HEK293 (cell line): ENCODE measurements around the gene CA6.

Experiments used
- FEZF1 ChIP-seq: fragments of 450-650 bp; formaldehyde crosslinking; IDR thresholded peaks from 2 replicates; pipeline ENCODE4 v1.5.1; 2016; ENCODE audit warnings: missing biosample characterization, missing genetic modification characterization
- MEIS1 ChIP-seq: sonication (generic); formaldehyde crosslinking; IDR thresholded peaks from 2 replicates; pipeline ENCODE4 v1.8.1; 2022; ENCODE audit warnings: missing genetic modification reagents, mild to moderate bottlenecking, borderline replicate concordance
- RBAK ChIP-seq: fragments of 450-650 bp; formaldehyde crosslinking; IDR thresholded peaks from 2 replicates; pipeline ENCODE4 v1.5.1; 2016; ENCODE audit warnings: missing biosample characterization, missing genetic modification characterization
- SP2 ChIP-seq: fragments of 450-650 bp; formaldehyde crosslinking; IDR thresholded peaks from 2 replicates; pipeline ENCODE4 v1.5.1; 2016; ENCODE audit warnings: missing biosample characterization, missing genetic modification characterization
- ZBTB1 ChIP-seq: fragments of 450-650 bp; formaldehyde crosslinking; IDR thresholded peaks from 2 replicates; pipeline ENCODE4 v1.5.1; 2016; ENCODE audit warnings: missing biosample characterization, missing genetic modification characterization
- ZBTB7A ChIP-seq: fragments of 450-650 bp; formaldehyde crosslinking; IDR thresholded peaks from 2 replicates; pipeline ENCODE4 v1.5.1; 2016; ENCODE audit warnings: low read depth, missing biosample characterization, missing genetic modification characterization
- ZEB2 ChIP-seq: fragments of 450-650 bp; formaldehyde crosslinking; IDR thresholded peaks from 2 replicates; pipeline ENCODE4 v1.5.1; 2016; ENCODE audit warnings: missing biosample characterization, missing genetic modification characterization
- ZNF175 ChIP-seq: fragments of 450-650 bp; formaldehyde crosslinking; IDR thresholded peaks from 2 replicates; pipeline ENCODE4 v1.5.1; 2016; ENCODE audit warnings: missing biosample characterization, missing genetic modification characterization
- ZNF202 ChIP-seq: fragments of 450-650 bp; formaldehyde crosslinking; IDR thresholded peaks from 2 replicates; pipeline ENCODE4 v1.5.1; 2016; ENCODE audit warnings: missing biosample characterization, missing genetic modification characterization, borderline replicate concordance
- ZNF341 ChIP-seq: fragments of 450-650 bp; formaldehyde crosslinking; IDR thresholded peaks from 2 replicates; pipeline ENCODE4; 2016; ENCODE audit warnings: low read depth, missing biosample characterization, missing genetic modification characterization
- TF ChIP-seq, protein P1 (sequence below): fragments of 450-650 bp; formaldehyde crosslinking; IDR thresholded peaks from 2 replicates; pipeline ENCODE4 v1.5.1; 2016; ENCODE audit warnings: missing biosample characterization, missing genetic modification characterization

DNA sequence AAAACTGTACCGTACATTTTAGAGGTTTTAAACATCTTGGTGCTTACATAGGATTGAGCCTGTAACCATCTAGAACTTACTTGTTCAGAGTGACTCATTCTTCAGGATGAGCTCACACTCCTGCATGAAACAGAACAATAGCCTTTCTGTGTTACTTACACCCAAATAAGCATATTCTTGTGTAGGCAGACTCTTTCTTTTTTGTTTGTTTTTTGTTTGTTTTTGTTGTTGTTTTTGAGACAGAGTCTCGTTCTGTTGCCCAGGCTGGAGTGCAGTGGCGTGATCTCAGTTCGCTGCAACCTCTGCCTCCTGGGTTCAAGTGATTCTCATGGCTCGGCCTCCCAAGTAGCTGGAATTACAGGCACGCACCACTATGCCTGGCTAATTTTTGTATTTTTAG, 3.8 kb upstream of the CA6 start:
- no peak for TF ChIP-seq ZBTB1 (tag by site-specific recombination)
- TF ChIP-seq ZNF175 (tag by site-specific recombination): no peak
- no peak for TF ChIP-seq RBAK (tag by site-specific recombination)
- TF ChIP-seq, protein P1, sequence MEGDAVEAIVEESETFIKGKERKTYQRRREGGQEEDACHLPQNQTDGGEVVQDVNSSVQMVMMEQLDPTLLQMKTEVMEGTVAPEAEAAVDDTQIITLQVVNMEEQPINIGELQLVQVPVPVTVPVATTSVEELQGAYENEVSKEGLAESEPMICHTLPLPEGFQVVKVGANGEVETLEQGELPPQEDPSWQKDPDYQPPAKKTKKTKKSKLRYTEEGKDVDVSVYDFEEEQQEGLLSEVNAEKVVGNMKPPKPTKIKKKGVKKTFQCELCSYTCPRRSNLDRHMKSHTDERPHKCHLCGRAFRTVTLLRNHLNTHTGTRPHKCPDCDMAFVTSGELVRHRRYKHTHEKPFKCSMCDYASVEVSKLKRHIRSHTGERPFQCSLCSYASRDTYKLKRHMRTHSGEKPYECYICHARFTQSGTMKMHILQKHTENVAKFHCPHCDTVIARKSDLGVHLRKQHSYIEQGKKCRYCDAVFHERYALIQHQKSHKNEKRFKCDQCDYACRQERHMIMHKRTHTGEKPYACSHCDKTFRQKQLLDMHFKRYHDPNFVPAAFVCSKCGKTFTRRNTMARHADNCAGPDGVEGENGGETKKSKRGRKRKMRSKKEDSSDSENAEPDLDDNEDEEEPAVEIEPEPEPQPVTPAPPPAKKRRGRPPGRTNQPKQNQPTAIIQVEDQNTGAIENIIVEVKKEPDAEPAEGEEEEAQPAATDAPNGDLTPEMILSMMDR: no peak
- TF ChIP-seq ZEB2: no peak
- no peak for TF ChIP-seq MEIS1 (CRISPR knock-in tag)
- TF ChIP-seq SP2 (tag by site-specific recombination): no peak
- TF ChIP-seq ZNF341 (tag by site-specific recombination): no peak
- TF ChIP-seq FEZF1: no peak
- no peak for TF ChIP-seq ZNF202 (tag by site-specific recombination)
- no peak for TF ChIP-seq ZBTB7A
